Peyer's patch (tissue), 4 donors: ENCODE results near the gene SMYD3.

Source experiments
- POLR2A ChIP-seq, 2 donors: fragments of 450-650 bp; IDR thresholded peaks; one replicate each; pipeline ENCODE4 v1.5.1; 2017; ENCODE audit warnings: antibody characterized with exemption in 2 of 2, mild to moderate bottlenecking in 2 of 2, moderate library complexity in 2 of 2
- TF ChIP-seq, protein P1 (sequence below), 6 experiments: fragments of 450-650 bp in 4 of 6; fragments of 200-600 bp in 2 of 6; sonication (generic) in 1 of 6; IDR thresholded peaks; one replicate each; pipeline ENCODE4 v1.5.1; 2017 to 2019; ENCODE audit warnings: antibody characterized with exemption in 6 of 6, mild to moderate bottlenecking in 3 of 6, moderate library complexity in 1 of 6

DNA sequence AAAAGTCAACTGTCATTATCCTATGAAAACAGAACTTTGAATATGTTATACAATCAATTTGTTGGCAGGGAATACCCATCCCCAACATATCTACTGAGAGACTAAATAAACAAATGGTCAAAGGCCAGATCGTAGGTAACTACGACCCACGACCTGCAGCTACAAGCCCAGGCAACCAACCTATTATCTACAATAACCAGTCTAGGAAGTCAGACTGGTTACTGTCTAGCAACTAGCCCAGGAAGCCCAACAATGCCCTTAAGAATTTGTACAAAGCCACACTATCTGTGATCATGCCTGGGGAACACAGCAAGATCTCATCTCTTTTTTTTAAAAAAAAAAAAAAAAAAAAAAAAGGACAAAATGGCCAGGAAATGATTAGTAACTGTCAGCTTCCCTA is 58.7 kb downstream of the SMYD3 start:
- no peak for TF ChIP-seq POLR2A (IDR thresholded peaks at IDR 0.05)
- TF ChIP-seq, protein P1, sequence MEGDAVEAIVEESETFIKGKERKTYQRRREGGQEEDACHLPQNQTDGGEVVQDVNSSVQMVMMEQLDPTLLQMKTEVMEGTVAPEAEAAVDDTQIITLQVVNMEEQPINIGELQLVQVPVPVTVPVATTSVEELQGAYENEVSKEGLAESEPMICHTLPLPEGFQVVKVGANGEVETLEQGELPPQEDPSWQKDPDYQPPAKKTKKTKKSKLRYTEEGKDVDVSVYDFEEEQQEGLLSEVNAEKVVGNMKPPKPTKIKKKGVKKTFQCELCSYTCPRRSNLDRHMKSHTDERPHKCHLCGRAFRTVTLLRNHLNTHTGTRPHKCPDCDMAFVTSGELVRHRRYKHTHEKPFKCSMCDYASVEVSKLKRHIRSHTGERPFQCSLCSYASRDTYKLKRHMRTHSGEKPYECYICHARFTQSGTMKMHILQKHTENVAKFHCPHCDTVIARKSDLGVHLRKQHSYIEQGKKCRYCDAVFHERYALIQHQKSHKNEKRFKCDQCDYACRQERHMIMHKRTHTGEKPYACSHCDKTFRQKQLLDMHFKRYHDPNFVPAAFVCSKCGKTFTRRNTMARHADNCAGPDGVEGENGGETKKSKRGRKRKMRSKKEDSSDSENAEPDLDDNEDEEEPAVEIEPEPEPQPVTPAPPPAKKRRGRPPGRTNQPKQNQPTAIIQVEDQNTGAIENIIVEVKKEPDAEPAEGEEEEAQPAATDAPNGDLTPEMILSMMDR (IDR thresholded peaks at IDR 0.05), result no peak
